HG03108 (cell line): ENCODE measurements around the gene IRF8.
"Not testable (repeated sequence)": the region's sequence is repeated elsewhere in the genome, so short reads cannot be mapped to it uniquely, and the experiment has no call there.

Experiments used
- ATAC-seq: cut with Tn5 transposase; IDR thresholded peaks from one replicate; pipeline ENCODE4 v1.9.1; 2021; ENCODE audit warnings: moderate library complexity; ENCODE audit not compliant: unreplicated experiment

The IRF8 gene, protein sequence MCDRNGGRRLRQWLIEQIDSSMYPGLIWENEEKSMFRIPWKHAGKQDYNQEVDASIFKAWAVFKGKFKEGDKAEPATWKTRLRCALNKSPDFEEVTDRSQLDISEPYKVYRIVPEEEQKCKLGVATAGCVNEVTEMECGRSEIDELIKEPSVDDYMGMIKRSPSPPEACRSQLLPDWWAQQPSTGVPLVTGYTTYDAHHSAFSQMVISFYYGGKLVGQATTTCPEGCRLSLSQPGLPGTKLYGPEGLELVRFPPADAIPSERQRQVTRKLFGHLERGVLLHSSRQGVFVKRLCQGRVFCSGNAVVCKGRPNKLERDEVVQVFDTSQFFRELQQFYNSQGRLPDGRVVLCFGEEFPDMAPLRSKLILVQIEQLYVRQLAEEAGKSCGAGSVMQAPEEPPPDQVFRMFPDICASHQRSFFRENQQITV

DNA sequence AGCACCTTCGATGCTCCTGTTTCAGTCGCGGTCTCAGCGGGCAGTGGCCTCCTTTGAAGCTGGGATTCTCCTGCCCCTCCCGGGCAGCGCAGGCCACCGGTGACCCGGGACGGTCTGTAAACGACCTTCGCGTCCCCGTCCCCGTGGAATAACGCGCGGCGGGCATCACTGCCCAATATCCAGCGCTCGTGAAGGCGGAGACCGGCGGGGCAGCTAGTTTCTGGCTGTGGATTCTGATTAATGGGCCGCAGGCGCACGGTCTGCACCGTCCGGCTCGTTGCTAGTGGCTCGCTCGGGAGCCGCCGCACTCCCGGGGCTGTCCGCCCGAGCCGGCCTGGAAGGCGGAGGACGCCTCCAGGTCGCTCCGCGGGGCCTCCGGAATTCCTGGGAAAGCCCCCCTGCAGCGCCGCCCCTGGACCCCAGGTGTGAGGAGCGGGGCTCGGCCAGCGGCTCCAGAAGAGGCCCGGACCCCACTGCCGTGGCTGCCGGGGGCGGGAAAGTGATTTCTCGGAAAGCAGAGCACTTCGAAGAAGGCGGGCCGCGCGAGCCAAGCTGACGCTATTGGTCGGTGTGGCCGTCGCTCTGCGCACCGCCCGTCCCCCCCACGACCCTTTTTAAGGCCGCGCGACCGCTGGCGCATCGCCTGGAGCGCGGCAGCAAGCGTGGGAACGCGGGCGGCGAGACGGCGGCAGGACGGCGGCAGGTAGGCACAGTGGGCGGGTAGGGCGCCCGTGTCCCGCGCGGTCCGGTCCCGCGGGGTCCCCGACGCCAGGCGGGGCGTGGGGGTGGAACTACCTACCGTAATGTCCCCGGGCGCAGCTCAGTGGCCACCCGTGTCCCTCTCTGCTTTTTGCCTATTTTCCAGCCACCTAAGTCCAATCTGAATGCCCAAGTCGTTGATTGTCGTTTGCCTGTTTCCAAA is at the start of gene IRF8:
TSS of gene IRF8 (plus strand) at position 642 of the 922 bp plus-strand sequence. CDS start 3,854 bp downstream, outside the sequence.
- no peak for ATAC-seq

DNA sequence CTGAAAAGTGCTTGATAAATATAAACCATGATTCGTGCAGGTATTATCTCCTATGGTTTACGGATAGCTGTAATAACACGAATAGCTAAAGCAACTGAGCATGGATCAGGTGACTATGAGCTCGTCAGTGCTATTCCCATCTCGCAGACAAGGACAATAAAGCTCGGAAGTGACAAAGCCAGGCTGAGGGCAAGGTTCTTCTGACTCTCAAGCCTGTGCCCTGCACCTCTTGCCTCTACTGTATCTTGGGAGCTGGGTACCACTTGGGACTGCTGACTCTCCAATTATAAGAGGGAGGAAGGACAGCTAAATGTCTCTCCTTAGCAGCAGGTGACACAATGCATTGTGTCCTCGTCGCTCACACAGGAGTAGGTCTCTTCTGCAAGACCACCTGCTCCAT is 49.6 kb upstream of the IRF8 start:
- ATAC-seq, result no peak

DNA sequence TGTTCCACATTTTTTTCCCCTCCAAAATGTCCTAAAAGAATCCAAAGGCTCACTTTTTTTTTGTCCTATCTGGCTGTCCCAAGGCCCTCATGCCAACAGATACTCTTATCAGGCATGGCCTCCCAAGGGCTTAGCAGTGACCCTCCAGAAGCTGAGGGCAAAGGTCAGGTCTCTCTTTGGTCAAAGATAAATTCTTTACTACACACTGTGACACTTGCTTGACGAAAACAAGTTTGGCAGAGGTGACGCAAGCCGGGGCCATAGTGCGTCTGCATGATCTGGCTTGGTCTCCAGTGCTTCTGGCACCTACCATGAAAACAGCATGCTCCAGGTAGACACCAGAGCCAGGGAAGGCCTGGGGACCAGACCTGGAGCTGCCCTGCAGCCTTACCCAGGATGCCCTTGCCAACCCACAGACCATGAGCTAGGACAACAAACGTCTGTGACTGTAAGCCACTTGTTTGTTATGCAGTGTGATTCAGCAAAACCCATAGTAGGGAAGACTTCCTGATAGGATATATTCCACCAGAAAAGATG is 48.5 kb upstream of the IRF8 start:
- no peak for ATAC-seq

DNA sequence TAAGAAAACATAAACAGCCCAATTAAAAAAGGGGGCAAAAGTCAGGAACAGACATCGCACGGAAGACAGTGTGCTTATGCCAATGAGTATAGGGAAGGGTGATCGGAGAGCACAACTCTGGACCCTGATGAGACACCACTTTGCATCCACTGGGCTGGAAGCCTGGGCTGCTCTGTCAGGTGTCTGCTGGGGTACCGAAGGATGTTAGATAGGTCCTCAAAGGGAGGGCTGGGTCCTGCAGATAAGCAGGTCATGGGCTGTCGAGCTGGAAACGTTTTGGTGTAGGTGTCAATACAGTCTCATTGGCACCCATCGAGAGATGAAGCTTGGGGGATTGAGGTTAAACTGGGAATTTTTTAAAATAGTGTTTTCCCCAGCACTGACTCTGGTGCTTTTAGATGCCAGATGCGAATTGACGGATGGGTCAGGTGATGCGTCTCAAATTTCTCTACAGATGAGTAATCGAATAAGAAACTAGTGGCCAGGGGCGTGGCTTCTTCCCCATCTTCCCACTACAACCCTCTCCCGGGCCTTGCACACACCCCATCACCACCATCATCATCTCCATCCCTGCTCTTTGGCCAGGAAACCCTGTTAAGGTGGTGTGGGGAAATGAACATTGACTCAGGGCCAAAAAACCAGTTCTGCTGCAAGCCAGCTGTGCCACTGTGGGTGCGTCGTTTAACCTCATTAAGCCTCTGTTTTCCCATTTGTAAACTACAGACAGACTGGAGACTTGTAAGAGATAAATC is 47.8 kb upstream of the IRF8 start:
- ATAC-seq, result no peak

DNA sequence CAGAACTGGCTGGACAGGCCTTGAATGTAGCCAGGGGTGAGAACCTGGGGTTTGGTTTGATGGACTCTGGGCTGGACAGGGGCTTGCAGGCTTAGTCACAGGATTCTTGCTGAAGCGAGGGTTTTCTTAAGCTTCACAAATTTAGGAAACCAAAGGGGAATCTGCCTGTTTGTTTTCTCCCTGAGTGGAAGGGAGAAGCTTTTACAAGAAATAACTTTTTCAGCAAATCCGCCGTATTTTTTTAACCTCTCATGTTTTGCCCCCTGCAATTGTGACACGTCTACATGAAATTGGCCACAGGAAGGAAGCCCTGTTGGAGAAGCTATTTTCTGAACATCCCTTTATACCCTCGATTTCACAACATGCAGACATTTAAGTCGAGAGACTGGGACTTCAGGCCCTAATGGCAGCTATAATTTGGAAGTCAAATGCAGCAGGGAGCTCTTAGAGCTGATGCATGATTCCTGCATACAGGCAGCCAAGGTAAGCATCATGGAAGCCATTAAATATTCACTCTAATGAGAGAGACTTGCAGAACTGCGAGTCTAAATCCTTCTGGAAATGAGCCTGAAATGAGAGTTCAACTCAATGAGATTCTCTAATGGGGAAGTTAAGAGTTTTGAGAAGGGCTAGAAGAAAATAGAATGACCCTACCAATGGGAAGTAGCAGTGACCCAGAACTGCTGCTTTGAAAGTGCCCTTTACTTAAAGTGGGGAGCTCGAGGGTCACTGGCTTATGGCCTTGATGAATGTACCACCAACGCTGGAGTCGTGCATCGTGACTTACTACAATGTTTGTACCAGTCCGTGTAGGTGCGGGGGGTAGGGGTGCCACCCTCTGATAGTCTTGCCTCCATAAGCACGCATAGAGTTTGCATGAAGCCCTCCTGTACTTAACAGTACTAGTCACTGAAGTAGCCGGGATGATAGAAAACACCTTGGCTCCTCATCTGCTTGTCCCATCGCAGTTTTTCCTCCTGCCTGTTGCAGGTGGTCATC is 45.1 kb upstream of the IRF8 start:
- ATAC-seq, result no peak

DNA sequence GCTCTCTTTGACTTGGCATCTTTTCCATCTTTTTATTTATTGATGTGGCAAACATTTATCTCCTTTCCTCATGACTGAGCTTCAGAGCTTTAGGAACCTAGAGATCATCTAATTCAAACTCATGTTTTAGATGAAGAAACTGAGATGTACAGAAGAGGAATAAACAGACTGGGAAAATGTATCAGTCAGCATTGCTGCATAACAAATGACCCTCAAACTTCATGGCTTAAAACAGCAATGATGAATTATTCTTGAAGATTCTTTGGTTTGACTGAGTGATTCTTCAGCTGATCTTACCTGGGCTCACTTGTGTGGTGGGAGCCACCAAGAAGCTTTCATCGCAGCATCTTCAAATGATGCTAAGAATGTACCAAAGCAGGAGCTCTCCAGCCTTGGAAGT is 44.0 kb upstream of the IRF8 start:
- ATAC-seq, result no peak

DNA sequence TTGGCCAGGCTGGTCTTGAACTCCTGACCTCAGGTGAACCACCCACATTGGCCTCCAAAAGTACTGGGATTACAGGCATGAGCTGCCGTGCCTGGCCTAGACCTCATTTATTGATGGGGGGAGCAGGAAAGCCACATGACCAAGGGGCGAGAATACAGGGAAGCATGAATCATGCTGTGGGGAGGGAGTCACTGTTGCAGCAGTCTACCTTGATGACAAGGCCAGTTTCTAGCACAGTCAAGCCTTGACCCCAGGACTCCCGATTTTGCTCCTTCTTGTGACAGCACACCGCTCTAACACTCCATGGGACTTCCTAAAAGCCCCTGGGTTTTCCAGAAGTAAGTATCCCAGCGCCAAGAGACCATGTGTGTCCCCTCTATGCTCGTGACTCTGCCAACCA is 42.9 kb upstream of the IRF8 start:
- no peak for ATAC-seq

DNA sequence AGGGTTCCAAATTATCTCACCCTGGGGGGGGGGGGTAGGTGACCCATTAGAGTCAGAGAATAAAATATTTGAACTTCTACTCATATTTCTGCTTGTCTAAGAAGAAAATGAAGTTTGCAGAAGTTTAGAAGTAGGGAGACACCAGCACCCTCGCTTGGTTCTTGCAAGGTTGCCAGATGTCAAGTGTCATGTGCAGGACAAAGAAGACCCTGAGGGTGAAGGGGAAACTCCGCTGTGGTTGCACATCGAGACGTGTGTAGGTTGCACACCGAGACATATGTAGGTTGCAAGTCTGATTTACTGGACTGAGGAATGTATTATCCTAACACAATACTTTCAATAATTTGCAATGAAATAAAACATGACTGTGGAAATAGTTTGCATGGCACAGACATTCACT is 42.4 kb upstream of the IRF8 start:
- no peak for ATAC-seq

DNA sequence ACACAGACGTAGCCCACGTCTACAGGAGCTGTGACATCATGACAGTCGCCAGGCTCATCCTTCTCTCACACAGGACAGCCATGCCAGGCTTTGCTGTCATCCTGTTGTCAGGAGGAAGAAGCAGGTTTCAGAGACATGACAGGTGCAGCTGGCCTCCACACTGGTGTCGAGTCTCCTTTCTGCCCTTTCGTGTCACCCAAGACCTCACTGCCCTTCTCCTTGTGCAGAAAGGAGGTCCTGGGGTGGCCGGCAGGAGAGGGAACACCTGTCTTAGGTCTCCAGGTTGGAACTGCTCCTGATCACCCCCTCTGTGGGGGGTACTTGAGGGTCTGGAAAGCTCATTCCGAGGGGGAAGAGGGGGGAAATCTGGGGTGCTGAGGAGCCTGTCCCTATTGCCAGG is 41.6 kb upstream of the IRF8 start:
- ATAC-seq, result no peak

DNA sequence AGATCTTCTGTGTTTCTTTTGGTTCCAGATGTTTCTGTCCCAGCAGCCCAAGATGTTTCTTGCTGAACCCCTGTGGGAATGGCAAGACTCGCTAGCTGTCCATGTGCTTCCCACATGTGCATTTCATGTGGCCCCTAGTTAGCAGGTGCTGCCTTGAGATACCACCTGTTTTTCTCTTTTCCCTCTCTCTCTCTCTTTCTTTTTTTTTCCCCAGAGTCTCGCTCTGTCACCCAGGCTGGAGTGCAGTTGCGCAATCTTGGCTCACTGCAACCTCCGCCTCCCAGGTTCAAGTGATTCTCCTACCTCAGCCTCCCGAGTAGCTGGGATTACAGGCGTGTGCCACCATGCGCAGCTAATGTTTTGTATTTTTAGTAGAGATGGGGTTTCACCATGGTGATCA is 40.4 kb upstream of the IRF8 start:
- not testable (repeated sequence) for ATAC-seq

DNA sequence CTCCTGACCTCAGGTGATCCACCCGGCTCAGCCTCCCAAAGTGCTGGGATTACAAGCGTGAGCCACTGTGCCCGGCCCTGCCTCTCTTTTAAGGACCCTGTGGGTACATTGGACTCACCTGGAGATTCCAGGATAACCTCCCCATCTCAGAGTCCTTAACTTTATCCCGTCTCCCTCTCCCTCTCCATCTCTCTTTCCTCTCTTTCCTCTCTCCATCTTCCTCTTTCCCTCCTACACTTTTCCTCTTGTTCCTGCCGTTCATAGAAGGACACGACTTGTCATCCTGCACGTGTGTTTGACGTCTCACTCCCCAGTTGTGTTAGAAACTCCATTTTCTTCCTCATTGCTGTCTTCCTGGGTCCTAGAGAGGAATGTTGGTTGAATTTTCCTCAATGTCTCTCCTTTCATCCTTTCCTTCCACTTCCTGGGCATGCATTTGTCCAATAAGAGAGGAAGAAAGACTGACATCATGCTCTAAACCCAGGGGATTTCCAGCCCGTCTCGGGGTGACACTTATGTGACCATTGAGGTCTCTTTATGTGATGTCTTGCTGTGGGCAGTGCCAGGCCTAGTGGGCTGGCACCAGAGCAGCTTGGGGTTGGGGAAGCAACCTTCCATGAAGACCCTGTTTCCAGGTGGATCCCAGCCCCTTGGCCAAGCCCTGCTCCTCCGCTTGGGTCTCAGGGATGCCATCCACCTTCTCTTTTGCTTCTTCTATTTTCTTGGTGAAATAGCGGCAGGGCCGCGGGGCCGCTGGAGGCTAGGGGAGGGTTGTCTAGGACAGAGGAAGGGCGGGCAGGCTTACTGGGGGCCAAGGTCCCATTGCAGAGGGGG is 39.8 kb upstream of the IRF8 start:
- no peak for ATAC-seq

DNA sequence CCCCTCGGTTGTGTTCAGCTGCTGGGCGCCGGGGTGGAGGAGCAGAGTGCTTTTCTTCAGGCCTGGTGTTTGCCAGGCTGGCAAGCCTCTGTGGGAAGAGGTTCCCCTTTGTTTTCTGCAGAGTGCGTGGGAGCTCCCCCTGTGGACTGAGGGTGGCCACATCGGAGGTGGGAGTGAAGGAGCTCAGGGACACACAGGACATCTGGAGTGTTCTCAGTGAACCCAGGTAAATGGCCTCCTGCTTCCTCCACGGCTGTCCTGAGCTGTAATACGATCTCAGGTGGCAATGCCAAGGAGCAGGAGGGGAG is 39.2 kb upstream of the IRF8 start:
- no peak for ATAC-seq

DNA sequence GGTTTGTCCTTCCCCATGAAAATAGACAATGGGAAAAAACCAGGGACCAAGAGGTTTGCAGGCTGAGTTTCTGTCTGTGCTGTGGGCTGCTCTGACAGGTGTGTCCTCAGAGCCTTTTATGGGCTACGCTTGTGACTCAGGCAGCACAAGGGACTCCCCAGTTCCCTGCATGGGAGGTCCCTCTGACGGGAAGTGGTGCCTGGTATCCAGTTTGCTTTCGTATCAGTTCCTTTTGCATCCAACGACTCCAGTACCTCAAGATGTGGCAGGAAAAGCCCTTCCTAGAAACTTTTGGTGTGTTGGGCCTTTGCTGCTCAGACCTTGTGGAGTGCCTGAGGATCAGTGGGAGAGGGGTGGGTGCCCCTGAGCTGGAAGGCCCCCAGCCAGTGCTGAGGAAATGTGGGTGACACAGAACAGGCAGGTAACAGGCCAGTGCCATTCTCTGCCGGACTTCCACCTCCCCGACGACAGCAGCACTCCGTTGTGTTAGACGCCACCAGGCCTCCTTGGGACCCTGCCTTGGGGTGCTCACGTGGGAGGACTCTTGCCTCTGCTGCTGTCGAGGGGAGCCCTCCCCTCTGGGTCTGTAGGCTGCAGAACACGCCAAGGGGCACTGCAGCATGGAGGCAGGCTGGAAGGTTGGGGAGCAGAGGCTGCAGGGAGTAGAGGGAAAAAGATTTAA is 38.4 kb upstream of the IRF8 start:
- peak; percentile 68 for ATAC-seq

DNA sequence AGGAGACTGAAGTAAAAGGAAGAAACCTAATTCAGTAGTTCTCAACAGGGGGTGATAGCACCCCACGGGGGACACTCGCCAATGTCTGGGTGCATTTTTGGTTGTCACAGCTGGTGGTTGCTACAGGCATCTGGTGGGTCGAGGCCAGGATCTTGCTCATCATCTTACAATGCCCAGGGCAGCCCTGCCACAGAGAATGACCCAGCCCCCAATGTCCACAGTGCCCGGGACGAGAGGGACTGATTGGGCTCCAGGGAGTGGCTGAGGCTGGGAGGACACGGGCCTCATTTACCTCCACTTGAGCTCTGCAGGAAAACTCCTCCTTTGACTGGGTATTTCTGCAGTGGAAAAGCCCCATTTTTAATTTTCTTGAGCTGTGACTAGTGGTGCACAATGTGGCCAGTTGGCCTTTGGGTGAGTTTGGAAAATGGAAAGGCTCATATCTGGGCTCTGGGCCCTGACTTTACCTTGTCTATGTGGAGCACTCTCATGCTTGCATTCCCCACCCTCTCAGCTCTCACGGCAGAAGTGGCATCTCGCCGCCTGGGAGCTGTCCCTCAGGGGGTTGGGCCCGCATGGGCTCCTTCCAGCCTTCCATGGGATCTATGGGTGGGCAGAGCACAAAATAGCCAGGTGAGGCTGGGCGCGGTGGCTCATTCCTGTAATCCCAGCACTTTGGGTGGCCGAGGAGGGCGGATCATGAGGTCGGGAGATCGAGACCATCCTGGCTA is 37.7 kb upstream of the IRF8 start:
- no peak for ATAC-seq

DNA sequence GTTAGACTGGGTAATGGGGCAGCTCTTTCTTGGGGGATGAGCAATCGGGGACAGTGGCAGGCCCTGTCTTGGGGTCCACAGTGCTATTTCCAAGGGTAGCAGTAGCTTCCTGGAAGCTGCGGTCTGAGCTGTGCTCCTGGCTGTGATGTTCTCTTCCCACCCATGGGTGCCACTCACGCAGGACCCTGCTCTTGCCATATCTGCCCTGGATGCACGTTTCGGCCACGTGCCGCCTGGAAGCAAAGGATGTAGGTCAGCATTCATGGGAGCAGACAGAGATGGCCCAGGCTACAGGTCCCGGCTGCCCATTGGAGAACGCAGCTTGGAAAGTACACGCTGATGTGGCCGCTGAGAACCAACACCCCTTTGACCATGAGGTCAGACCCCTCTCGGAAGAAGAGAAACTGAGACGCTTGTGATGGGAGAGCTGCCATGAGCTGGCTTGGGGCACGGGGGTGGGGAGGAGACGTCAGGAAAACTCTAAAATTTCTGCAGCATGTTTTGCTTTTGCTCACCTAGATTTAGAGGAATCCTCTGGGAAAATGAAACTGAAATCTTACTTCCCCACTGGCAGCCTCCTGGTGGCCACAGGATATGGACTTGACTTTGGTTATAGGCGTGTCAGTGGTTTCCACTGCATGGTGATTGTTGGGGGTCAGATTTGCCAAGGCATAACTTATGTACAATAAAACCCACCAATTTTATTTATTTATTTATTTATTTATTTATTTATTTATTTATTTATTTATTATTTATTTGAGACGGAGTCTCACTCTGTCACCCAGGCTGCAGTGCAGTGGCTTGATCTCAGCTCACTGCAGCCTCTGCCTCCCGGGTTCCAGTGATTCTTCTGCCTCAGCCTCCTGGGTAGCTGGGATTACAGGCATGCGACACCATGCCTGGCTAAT is 36.2 kb upstream of the IRF8 start:
- no peak for ATAC-seq

DNA sequence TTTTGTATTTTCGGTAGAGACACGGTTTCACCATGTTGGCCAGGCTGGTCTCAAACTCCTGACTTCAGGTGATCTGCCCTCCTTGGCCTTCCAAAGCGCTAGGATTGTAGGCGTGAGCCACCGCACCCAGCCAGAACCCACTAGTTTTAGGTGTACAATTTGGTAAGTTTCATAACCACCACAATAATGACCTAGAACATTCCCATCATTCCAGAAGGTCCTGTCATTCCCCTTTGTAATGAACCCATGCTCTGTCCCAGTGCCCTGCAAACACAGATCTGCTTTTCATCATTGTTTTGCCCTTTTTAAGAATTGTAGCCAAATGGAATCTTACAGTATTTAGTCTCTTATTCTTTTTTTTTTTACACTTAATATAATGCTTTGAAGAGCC is 35.6 kb upstream of the IRF8 start:
- ATAC-seq, result no peak

DNA sequence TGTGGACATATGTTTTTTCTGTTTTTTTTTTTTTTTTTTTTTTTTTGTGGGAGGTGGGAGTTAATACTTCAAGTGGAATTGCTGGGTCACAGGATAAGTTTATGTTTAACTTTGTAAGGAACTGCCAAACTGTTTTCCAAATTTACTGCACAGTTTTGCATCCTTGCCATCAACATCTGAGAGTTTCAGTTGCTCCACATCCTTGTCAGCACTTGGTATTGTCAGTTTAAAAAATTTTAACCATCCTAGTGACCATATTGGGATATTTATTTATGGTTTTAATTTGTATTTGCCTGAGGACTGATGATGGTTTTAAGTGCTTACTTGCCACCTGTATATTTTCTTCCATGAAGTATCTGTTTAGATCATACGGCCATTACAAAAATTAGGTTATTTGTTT is 34.0 kb upstream of the IRF8 start:
- ATAC-seq, result no peak
